HepG2 (cell line): ENCODE data around the gene ST6GALNAC3. TPM values are rescaled to one million over a fixed set of nuclear protein-coding genes. Genes with fewer than 3 reads are reported as not detected.

Experiments used
- ATAC-seq: fragments of 200-7000 bp; cut with Tn5 transposase; 3 replicates; pipeline ENCODE4 v1.9.1; 2020; ENCODE audit warnings: mild to moderate bottlenecking, moderate library complexity
- BruUV-seq: library from RNA; stranded (reverse); fragments of 400-500 nt; replicated peaks from 2 replicates; lab custom pipeline; 2021; lab: Mats Ljungman, UMichigan
- CTCF ChIA-PET: fragments of 300-600 bp; formaldehyde crosslinking; extraction: SDS; loops from one replicate; lab custom pipeline; 2021; ENCODE audit warnings: low total read pairs, inconsistent platforms, low intra/inter-chr PET ratio; lab: Yijun Ruan, JAX
- POLR2A ChIA-PET: fragments of 350-600 bp; sonication (Branson Sonifier 250); formaldehyde crosslinking; loops from one replicate; lab custom pipeline; 2020; ENCODE audit warnings: antibody characterized with exemption, inconsistent platforms; lab: Yijun Ruan, JAX
- DNase-seq: peaks from one replicate; pipeline ENCODE4 v3.0.0-alpha.2; 2015; ENCODE audit warnings: low spot score
- FAIRE-seq: peaks from 3 replicates; lab custom pipeline; 2011; peaks lifted over from hg19 to GRCh38; lab: Jason Lieb, UNC
- H2AFZ ChIP-seq: one replicate; pipeline ENCODE4 v1.6.1; 2011; ENCODE audit warnings: low read length, inconsistent platforms
- H3K27ac ChIP-seq: fragments of 300-600 bp; 3 replicates; pipeline ENCODE4 v1.8.0; 2011; ENCODE audit warnings: mixed run types, mild to moderate bottlenecking, mixed read lengths, low read length, inconsistent platforms; ENCODE audit not compliant: insufficient read depth; ENCODE audit errors: extremely low read length
- H3K27me3 ChIP-seq, 2 experiments: fragments of 200-600 bp in 1 of 2; 2 replicates in 1 of 2; 3 replicates in 1 of 2; pipeline versions ENCODE4 v1.6.0 to v1.8.0; 2011; ENCODE audit warnings: low read length in 2 of 2, mild to moderate bottlenecking in 2 of 2, moderate library complexity in 2 of 2, inconsistent platforms in 1 of 2; ENCODE audit not compliant: insufficient read depth in 2 of 2, control insufficient read depth in 1 of 2
- H3K36me3 ChIP-seq, 2 experiments: fragments of 200-600 bp in 1 of 2; replicated peaks in 1 of 2; 2 replicates in 1 of 2; 3 replicates in 1 of 2; pipeline versions ENCODE4 v1.5.1 to v1.8.0; 2011; ENCODE audit warnings: low read length in 2 of 2, inconsistent platforms in 1 of 2; ENCODE audit not compliant: insufficient read depth in 2 of 2, control insufficient read depth in 1 of 2
- H3K4me1 ChIP-seq: 2 replicates; pipeline ENCODE4 v1.5.1; 2012; ENCODE audit warnings: low read length, inconsistent platforms; ENCODE audit not compliant: insufficient read depth
- H3K4me2 ChIP-seq: 2 replicates; pipeline ENCODE4 v1.6.0; 2011; ENCODE audit warnings: low read depth, low read length, inconsistent platforms
- H3K4me3 ChIP-seq, 3 experiments: fragments of 200-600 bp in 1 of 3; sonication (generic), shearing (Covaris generic) in 1 of 3; replicated peaks in 1 of 3; 2 replicates each; pipeline ENCODE4 v1.5.1; 2011 to 2016; ENCODE audit warnings: low read length in 3 of 3, inconsistent platforms in 2 of 3, low read depth in 2 of 3, mild to moderate bottlenecking in 2 of 3, control low read depth in 1 of 3, mixed read lengths in 1 of 3; ENCODE audit not compliant: insufficient read depth in 1 of 3
- H3K79me2 ChIP-seq: one replicate; pipeline ENCODE4 v1.6.1; 2011; ENCODE audit warnings: low read length, inconsistent platforms; ENCODE audit not compliant: insufficient read depth
- H3K9ac ChIP-seq: 2 replicates; pipeline ENCODE4 v1.6.0; 2011; ENCODE audit warnings: mild to moderate bottlenecking, low read depth, low read length, inconsistent platforms; ENCODE audit not compliant: insufficient read depth
- H3K9me3 ChIP-seq: 2 replicates; pipeline ENCODE4 v1.5.1; 2012; ENCODE audit warnings: mild to moderate bottlenecking, low read length
- H4K20me1 ChIP-seq: 2 replicates; pipeline ENCODE4 v1.6.0; 2011; ENCODE audit warnings: inconsistent platforms, mild to moderate bottlenecking, low read length, moderate library complexity; ENCODE audit not compliant: insufficient read depth
- AGO2 ChIP-seq: fragments of 200-400 bp; formaldehyde crosslinking; optimal IDR thresholded peaks from 2 replicates; pipeline ENCODE3; 2017; ENCODE audit warnings: mild to moderate bottlenecking, low read depth, low read length, moderate library complexity
- TBL1XR1 ChIP-seq: fragments of 150-350 bp; IDR thresholded peaks from 2 replicates; pipeline ENCODE4 v1.6.1; 2014; ENCODE audit warnings: borderline replicate concordance, low read length; ENCODE audit not compliant: partially characterized antibody
- ZBTB20 ChIP-seq: sonication (generic); formaldehyde crosslinking; IDR thresholded peaks from 2 replicates; pipeline ENCODE4 v1.8.1; 2023; ENCODE audit warnings: missing genetic modification reagents, low read depth, mild to moderate bottlenecking, borderline replicate concordance
- ZFP36 ChIP-seq: fragments of 150-350 bp; IDR thresholded peaks from 2 replicates; pipeline ENCODE4 v1.6.1; 2018; ENCODE audit warnings: borderline replicate concordance, low read length, low read depth; ENCODE audit not compliant: partially characterized antibody
- ZSCAN31 ChIP-seq: sonication (generic); formaldehyde crosslinking; IDR thresholded peaks from 2 replicates; pipeline ENCODE4 v1.5.0; 2020; ENCODE audit warnings: low read depth, mild to moderate bottlenecking, missing genetic modification reagents
- WGBS: methylation state at CpG from one replicate; pipeline ENCODE4 v1.1.6; 2017; ENCODE audit warnings: low lambda C conversion rate; 5-methylcytosine and 5-hydroxymethylcytosine counted together
- in situ Hi-C: cut with HindIII; loops from 2 replicates; pipeline ENCODE4 v1.10.0; 2017; ENCODE audit warnings: low pct_unique_long_range_greater_than_20kb; ENCODE audit not compliant: extremely low pct_ligation_motif_present
- intact Hi-C: fragments of 100-400 bp; cut with micrococcal nuclease; formaldehyde crosslinking; loops from one replicate; pipeline ENCODE4 v1.10.0; 2022; ENCODE audit not compliant: unreplicated experiment
- polyA plus RNA-seq, 8 experiments: library from polyadenylated mRNA; depleted of rRNA in 3 of 8; stranded (reverse) in 7 of 8; unstranded in 1 of 8; fragments of >200 nt; fragmentation: Illumina TruSeq in 4 of 8; extraction: Trizol in 4 of 8; gene quantifications; 2 replicates each; pipeline versions ENCODE4 v1.2.1 to v1.2.3, GENCODE V29; 2011 to 2016; ENCODE audit warnings: low read depth in 4 of 8, missing spikeins in 1 of 8, mixed read lengths in 1 of 8; ENCODE audit not compliant: insufficient read depth in 1 of 8
- total RNA-seq, 5 experiments: library from RNA; depleted of rRNA; stranded (reverse); fragments of >200 nt; fragmentation: Illumina TruSeq; extraction: Trizol; gene quantifications; 2 replicates each; pipeline ENCODE4 v1.2.3, GENCODE V29; 2016; ENCODE audit warnings: low read depth in 1 of 5
- TF ChIP-seq, protein P1 (sequence below): sonication (generic); formaldehyde crosslinking; IDR thresholded peaks from 2 replicates; pipeline ENCODE4 v1.9.0; 2021; ENCODE audit warnings: missing genetic modification reagents, mild to moderate bottlenecking, borderline replicate concordance
- TF ChIP-seq, protein P2 (sequence below): sonication (generic); formaldehyde crosslinking; IDR thresholded peaks from 2 replicates; pipeline ENCODE4 v1.8.1; 2022; ENCODE audit warnings: low read depth, mild to moderate bottlenecking, missing genetic modification reagents

Gene ST6GALNAC3
- total and polyA plus RNA-seq, 2 of the 13 experiments (the other 11 are each of a cell fraction or from before 2014, with no cell fraction given): not detected

DNA sequence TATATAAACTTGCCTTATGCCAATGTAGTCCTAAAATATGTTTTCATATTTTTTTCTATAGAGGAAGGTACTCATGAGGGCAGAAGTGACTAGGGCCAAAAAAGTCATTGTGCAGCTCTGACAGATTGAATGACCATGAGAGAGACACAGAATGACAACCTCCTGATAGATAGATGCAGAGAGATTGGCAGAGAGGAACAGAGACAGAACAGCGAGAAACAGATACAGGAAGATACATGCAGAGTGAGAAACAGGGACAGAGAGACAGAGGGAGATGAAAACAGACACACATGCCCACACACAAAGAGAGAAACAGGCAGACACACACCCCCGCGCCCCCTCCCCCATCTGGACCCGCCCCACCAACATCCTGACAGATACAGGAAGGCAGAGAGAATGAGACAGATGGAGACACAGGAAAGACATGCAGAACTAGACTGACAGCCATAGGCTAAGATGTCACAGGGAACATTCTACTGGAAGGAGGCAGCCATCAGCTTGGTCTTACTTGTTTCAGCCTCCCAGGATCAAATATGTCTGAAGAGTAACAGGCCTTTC, 211.1 kb downstream of the ST6GALNAC3 start:
- Histone ChIP-seq H3K79me2 (no peaks in the 10 kb centered on the region), H3K9ac (no peak overlapping the region), H3K27ac (no peak overlapping the region), H2AFZ (no peak overlapping the region), H3K4me3 (no peak overlapping the region), H4K20me1 (no peaks in the 10 kb centered on the region), H3K4me2 (no peak overlapping the region), H3K27me3 (no peaks in the 10 kb centered on the region), H3K4me1 (no peaks in the 10 kb centered on the region), H3K36me3 (no peaks in the 10 kb centered on the region), H3K9me3 (no peaks in the 10 kb centered on the region)
- no peak for DNase-seq
- ATAC-seq: no peak
- intact Hi-C loops: no loop called here
- FAIRE-seq: no peak
- ChIA-PET POLR2A (no interaction called here), CTCF (no interaction called here)
- WGBS: 1% methylated on average over 4 of the region's 4 CpGs
- BruUV-seq: no TSS peak
- in situ Hi-C loops: no loop called here
- TF ChIP-seq AGO2 (no peak), ZBTB20 (no peak), ZFP36 (no peak), ZSCAN31 (CRISPR knock-in tag) (no peak), TBL1XR1 (no peak)
- TF ChIP-seq, protein P1, sequence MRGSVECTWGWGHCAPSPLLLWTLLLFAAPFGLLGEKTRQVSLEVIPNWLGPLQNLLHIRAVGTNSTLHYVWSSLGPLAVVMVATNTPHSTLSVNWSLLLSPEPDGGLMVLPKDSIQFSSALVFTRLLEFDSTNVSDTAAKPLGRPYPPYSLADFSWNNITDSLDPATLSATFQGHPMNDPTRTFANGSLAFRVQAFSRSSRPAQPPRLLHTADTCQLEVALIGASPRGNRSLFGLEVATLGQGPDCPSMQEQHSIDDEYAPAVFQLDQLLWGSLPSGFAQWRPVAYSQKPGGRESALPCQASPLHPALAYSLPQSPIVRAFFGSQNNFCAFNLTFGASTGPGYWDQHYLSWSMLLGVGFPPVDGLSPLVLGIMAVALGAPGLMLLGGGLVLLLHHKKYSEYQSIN (CRISPR knock-in tag): no peak
- TF ChIP-seq, protein P2, sequence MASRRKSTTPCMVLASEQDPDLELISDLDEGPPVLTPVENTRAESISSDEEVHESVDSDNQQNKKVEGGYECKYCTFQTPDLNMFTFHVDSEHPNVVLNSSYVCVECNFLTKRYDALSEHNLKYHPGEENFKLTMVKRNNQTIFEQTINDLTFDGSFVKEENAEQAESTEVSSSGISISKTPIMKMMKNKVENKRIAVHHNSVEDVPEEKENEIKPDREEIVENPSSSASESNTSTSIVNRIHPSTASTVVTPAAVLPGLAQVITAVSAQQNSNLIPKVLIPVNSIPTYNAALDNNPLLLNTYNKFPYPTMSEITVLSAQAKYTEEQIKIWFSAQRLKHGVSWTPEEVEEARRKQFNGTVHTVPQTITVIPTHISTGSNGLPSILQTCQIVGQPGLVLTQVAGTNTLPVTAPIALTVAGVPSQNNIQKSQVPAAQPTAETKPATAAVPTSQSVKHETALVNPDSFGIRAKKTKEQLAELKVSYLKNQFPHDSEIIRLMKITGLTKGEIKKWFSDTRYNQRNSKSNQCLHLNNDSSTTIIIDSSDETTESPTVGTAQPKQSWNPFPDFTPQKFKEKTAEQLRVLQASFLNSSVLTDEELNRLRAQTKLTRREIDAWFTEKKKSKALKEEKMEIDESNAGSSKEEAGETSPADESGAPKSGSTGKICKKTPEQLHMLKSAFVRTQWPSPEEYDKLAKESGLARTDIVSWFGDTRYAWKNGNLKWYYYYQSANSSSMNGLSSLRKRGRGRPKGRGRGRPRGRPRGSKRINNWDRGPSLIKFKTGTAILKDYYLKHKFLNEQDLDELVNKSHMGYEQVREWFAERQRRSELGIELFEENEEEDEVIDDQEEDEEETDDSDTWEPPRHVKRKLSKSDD (CRISPR knock-in tag): no peak
